HCT116 (cell line): Measurements from ENCODE around the gene ALDH1A2. TPM values are rescaled to one million over a fixed set of nuclear protein-coding genes. Genes with fewer than 3 reads are reported as not detected.

Experiments used
- ATAC-seq: fragments of 200-7000 bp; cut with Tn5 transposase; 2 replicates; pipeline ENCODE4 v1.9.1; 2020; ENCODE audit warnings: mild to moderate bottlenecking, moderate library complexity
- BruUV-seq: library from RNA; stranded (reverse); fragments of 400-500 nt; replicated peaks from 2 replicates; lab custom pipeline; 2021; lab: Mats Ljungman, UMichigan
- CTCF ChIA-PET: fragments of 300-600 bp; sonication (Branson Sonifier 250); formaldehyde crosslinking; loops from one replicate; lab custom pipeline; 2021; ENCODE audit warnings: antibody characterized with exemption; lab: Charles Lee
- POLR2A ChIA-PET: fragments of 300-600, 350-600 bp; sonication (Branson Sonifier 250); formaldehyde crosslinking; loops from one replicate; lab custom pipeline; 2021; ENCODE audit warnings: antibody characterized with exemption; lab: Charles Lee
- RAD21 ChIA-PET, 2 experiments: fragments of 300-600 bp; sonication (Branson Sonifier 250); formaldehyde crosslinking; loops; one replicate each; lab custom pipeline; 2023; ENCODE audit warnings: low total read pairs in 2 of 2; ENCODE audit not compliant: uncharacterized antibody in 2 of 2, unreplicated experiment in 2 of 2, low non-redundant PET in 1 of 2; lab: Charles Lee
- DNase-seq: peaks from one replicate; pipeline ENCODE4 v3.0.0-alpha.2; 2010; ENCODE audit warnings: low read depth, low spot score
- H2AFZ ChIP-seq: fragments of 200-600 bp; shearing (Covaris generic), sonication (generic); 2 replicates; pipeline ENCODE4 v1.6.1; 2017; ENCODE audit warnings: low read depth, mixed run types, mixed read lengths, antibody characterized with exemption, low read length; ENCODE audit not compliant: poor library complexity, severe bottlenecking
- H3K27ac ChIP-seq: 2 replicates; pipeline ENCODE4 v1.5.1; 2012; ENCODE audit warnings: low read depth, low read length
- H3K27me3 ChIP-seq: fragments of 200-600 bp; sonication (generic); 2 replicates; pipeline ENCODE4 v1.6.1; 2016; ENCODE audit warnings: mixed run types, low read length, mixed read lengths; ENCODE audit not compliant: insufficient read depth
- H3K36me3 ChIP-seq, 2 experiments: fragments of 200-500 bp in 1 of 2; fragments of 200-600 bp in 1 of 2; sonication (Bioruptor generic) in 1 of 2; sonication (generic) in 1 of 2; 2 replicates each; pipeline versions ENCODE4 v1.5.1 to v1.6.1; 2014 to 2016; ENCODE audit warnings: low read length in 2 of 2, inconsistent platforms in 1 of 2, mixed read lengths in 1 of 2, mixed run types in 1 of 2; ENCODE audit not compliant: insufficient read depth in 2 of 2, control insufficient read depth in 1 of 2
- H3K4me1 ChIP-seq, 2 experiments: fragments of 200-600 bp in 1 of 2; sonication (generic) in 1 of 2; 2 replicates each; pipeline versions ENCODE4 v1.5.1 to v1.6.1; 2012 to 2017; ENCODE audit warnings: low read length in 2 of 2, inconsistent platforms in 1 of 2, mild to moderate bottlenecking in 1 of 2, mixed read lengths in 1 of 2, mixed run types in 1 of 2, moderate library complexity in 1 of 2; ENCODE audit not compliant: insufficient read depth in 2 of 2, control insufficient read depth in 1 of 2
- H3K4me2 ChIP-seq: fragments of 200-600 bp; sonication (generic); 2 replicates; pipeline ENCODE4 v1.6.1; 2017; ENCODE audit warnings: mixed run types, low read length, mixed read lengths
- H3K4me3 ChIP-seq, 2 experiments: fragments of 200-600 bp in 1 of 2; sonication (generic) in 1 of 2; replicated peaks in 1 of 2; 2 replicates each; pipeline ENCODE4 v1.5.1; 2011 to 2016; ENCODE audit warnings: low read length in 2 of 2, control low read depth in 1 of 2, low read depth in 1 of 2, mild to moderate bottlenecking in 1 of 2, mixed read lengths in 1 of 2, mixed run types in 1 of 2
- H3K79me2 ChIP-seq: fragments of 200-600 bp; sonication (generic); 2 replicates; pipeline ENCODE4 v1.6.1; 2017; ENCODE audit warnings: mild to moderate bottlenecking, mixed run types, low read length, moderate library complexity, mixed read lengths; ENCODE audit not compliant: insufficient read depth
- H3K9ac ChIP-seq: fragments of 200-600 bp; sonication (generic); 2 replicates; pipeline ENCODE4 v1.6.1; 2016; ENCODE audit warnings: low read length, mixed read lengths
- H3K9me2 ChIP-seq: fragments of 200-600 bp; sonication (generic), shearing (Covaris generic); 2 replicates; pipeline ENCODE4 v1.6.1; 2017; ENCODE audit warnings: mixed run types, mild to moderate bottlenecking, moderate library complexity; ENCODE audit not compliant: insufficient read depth
- H3K9me3 ChIP-seq, 2 experiments: fragments of 200-500 bp in 1 of 2; fragments of 200-600 bp in 1 of 2; sonication (Bioruptor generic) in 1 of 2; sonication (generic) in 1 of 2; 2 replicates each; pipeline ENCODE4 v1.6.1; 2014 to 2017; ENCODE audit warnings: low read length in 2 of 2, mixed read lengths in 2 of 2, inconsistent platforms in 1 of 2, low read depth in 1 of 2, mild to moderate bottlenecking in 1 of 2, mixed run types in 1 of 2, moderate library complexity in 1 of 2; ENCODE audit not compliant: control insufficient read depth in 1 of 2, insufficient read depth in 1 of 2
- H4K20me1 ChIP-seq: fragments of 200-600 bp; sonication (generic), shearing (Covaris generic); 2 replicates; pipeline ENCODE4 v1.6.1; 2017; ENCODE audit warnings: mixed run types, mild to moderate bottlenecking, moderate library complexity; ENCODE audit not compliant: insufficient read depth
- CEBPB ChIP-seq: IDR thresholded peaks from 2 replicates; pipeline ENCODE4 v1.6.1; 2012; ENCODE audit warnings: low read depth
- CTCF ChIP-seq, 3 experiments: fragments of 200-600 bp in 1 of 3; sonication (generic) in 1 of 3; IDR thresholded peaks in 2 of 3; conservative IDR thresholded peaks in 1 of 3; 2 replicates each; pipeline ENCODE4 v1.5.1; 2012 to 2017; ENCODE audit warnings: low read depth in 2 of 3, low read length in 2 of 3, antibody characterized with exemption in 1 of 3, borderline replicate concordance in 1 of 3, control low read depth in 1 of 3, mild to moderate bottlenecking in 1 of 3, mixed read lengths in 1 of 3, mixed run types in 1 of 3, moderate library complexity in 1 of 3; ENCODE audit not compliant: insufficient read depth in 1 of 3
- POLR2A ChIP-seq: IDR thresholded peaks from 2 replicates; pipeline ENCODE4 v1.7.0; 2011; ENCODE audit warnings: borderline replicate concordance; ENCODE audit not compliant: insufficient read depth, insufficient read length; ENCODE audit errors: extremely low read depth
- REST ChIP-seq: IDR thresholded peaks from 2 replicates; pipeline ENCODE4 v1.6.1; 2012; ENCODE audit warnings: low read depth
- SP1 ChIP-seq: IDR thresholded peaks from 2 replicates; pipeline ENCODE4 v1.6.1; 2012; ENCODE audit warnings: low read depth
- intact Hi-C: fragments of 100-400 bp; cut with micrococcal nuclease; formaldehyde crosslinking; loops from 2 replicates; pipeline ENCODE4 v1.10.0; 2022
- total RNA-seq: library from RNA; stranded (reverse); gene quantifications from one replicate; pipeline ENCODE4 v1.2.1, GENCODE V29; 2021; ENCODE audit not compliant: unreplicated experiment
- TF ChIP-seq, protein P1 (sequence below): IDR thresholded peaks from 2 replicates; pipeline ENCODE4 v1.6.1; 2012

Gene ALDH1A2
- total RNA-seq, 1 experiment from 2014 or later, result 1.7 TPM

DNA sequence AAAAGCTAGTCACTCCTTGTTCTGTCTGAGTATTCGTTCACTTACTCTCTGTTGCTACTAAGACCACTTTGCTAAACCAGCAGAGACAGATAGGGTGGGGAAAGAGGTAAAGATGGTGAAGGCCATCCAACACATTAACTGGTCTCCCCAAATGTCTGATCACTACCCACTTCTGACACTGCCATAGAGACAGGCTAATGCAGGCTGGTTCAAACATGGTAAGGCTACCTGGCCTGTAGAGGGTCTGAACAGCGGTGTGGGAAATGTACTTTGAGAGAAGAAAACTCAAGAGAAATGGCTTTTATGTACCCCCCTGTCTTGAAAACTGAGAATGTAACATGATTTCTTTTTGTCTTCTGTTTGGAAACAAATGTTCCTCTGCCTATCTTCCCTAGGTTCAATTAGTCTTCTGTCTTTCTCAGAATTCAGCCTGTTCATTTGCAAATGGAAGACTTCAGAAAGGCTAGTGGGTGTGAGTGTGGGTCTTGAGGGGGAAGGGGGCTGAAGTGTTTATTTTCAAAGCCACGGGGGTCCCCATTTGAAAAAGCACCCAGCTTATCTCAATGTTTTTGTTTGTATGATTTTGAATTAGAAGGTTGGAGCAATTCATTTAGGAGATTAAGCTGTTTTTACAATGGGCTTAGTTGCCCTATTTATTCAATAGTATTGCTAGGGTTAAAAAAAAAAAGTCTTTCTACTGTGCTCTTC is 15.8 kb downstream of the ALDH1A2 start:
- Histone ChIP-seq H3K36me3 (no peaks in the 10 kb centered on the region), H3K27me3 (no peaks in the 10 kb centered on the region), H3K4me2 (no peak overlapping the region), H3K79me2 (no peaks in the 10 kb centered on the region), H2AFZ (no peak overlapping the region), H3K9ac (no peak overlapping the region), H3K4me1 (no peaks in the 10 kb centered on the region), H3K9me3 (no peaks in the 10 kb centered on the region), H3K9me2 (no peaks in the 10 kb centered on the region), H3K27ac (no peak overlapping the region), H3K4me3 (no peak overlapping the region), H4K20me1 (no peaks in the 10 kb centered on the region)
- intact Hi-C loops, result no loop called here
- TF ChIP-seq CEBPB (no peak), CTCF (IDR thresholded peaks at IDR 0.05 in 2 of 3, conservative IDR thresholded peaks at IDR 0.05 in 1 of 3; ENCODE audit: borderline replicate concordance in 1 of 3, insufficient read depth in 1 of 3, low read depth in 2 of 3, low read length in 2 of 3) (no peak), REST (no peak), SP1 (no peak), POLR2A (no peak)
- TF ChIP-seq, protein P1, sequence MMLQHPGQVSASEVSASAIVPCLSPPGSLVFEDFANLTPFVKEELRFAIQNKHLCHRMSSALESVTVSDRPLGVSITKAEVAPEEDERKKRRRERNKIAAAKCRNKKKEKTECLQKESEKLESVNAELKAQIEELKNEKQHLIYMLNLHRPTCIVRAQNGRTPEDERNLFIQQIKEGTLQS, result no peak
- ATAC-seq, result no peak
- no peak for DNase-seq
- ChIA-PET RAD21 (no interaction called here), POLR2A (no interaction called here), CTCF (interaction anchor here (1.0 to 1.2 kb wide), 2 partner anchors 17 to 189 kb away, joined by 3 to 6 read pairs; no protein-coding TSS in a partner anchor)
- no TSS peak for BruUV-seq
